Fibroblast of skin of left quadriceps (primary cell): Measurements from ENCODE around the gene UQCC5.

Experiments
- DNase-seq, 2 experiments: peaks; one replicate each; pipeline ENCODE4 v3.0.0-alpha.2; 2013; ENCODE audit warnings: low read depth in 2 of 2

The UQCC5 gene

GRCh38 chr3:52534281-52535183 lies 1.9 kb upstream of the UQCC5 start:
- DNase-seq = no peak

DNA sequence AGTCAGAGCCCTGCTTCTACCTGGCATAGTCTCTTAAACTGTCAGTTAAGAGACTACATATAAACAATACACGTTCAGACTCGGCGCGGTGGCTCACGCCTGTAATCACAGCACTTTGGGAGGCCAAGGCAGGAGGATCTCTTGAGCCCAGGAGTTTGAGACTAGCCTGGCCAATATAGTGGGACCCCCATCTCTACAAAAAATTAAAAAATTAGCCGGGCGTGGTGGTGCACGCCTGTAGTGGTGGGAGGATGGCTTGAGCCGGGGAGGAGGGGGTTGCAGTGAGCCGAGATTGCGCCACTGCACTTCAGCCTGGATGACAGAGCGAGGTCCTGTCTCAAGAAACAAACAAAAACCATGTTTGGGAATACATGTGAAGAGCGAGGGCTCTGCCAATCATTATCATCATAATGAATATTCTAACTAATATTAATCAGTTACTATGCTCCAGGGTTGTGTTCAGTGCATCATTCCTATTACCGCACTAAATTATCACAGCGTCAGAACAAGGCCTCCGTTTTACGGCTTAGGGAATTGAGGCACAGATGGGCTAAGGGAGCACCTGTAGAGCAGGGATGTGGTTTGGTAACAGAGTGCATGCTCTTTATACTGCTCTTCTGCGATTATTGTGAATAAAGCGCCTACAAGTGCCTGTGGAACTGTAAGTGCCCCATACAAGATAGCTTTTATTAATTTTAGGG lies 844 bp upstream of the UQCC5 start:
- no peak for DNase-seq

DNA sequence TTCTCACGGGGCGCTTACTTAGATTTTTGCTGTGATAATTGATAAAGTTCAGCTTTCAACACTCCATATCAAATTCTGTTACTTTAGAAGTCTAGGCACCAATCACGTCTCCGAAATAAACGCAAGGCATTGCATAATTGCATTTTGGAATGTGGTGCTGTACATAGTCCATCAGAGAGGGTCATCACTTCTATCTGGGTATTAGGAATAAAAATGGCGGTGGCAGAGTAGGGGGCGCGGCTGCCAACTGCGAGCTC lies 365 bp upstream of the UQCC5 start:
- no peak for DNase-seq

DNA sequence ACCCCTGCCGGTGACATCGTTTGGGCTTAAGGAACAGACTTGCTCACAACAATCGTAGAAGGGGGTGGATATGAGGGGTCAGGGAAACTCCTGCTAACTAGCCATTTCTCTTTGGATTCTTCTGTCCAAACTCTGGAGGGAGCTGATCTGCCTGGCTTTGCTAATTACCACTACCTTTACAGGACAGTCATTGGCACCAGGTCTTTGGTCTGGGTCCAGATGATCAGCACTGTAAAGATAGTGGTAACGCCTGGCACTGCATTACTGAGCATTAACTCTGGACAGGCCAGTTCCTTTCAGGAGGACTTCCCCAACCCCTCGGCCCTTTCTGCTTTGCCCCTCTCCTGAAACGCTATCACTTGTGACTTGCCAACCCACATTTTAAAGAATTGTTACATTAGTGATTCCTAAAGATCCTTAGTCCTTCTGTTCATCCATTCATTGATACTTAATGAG lies 788 bp downstream of the UQCC5 start:
- DNase-seq = no peak

DNA sequence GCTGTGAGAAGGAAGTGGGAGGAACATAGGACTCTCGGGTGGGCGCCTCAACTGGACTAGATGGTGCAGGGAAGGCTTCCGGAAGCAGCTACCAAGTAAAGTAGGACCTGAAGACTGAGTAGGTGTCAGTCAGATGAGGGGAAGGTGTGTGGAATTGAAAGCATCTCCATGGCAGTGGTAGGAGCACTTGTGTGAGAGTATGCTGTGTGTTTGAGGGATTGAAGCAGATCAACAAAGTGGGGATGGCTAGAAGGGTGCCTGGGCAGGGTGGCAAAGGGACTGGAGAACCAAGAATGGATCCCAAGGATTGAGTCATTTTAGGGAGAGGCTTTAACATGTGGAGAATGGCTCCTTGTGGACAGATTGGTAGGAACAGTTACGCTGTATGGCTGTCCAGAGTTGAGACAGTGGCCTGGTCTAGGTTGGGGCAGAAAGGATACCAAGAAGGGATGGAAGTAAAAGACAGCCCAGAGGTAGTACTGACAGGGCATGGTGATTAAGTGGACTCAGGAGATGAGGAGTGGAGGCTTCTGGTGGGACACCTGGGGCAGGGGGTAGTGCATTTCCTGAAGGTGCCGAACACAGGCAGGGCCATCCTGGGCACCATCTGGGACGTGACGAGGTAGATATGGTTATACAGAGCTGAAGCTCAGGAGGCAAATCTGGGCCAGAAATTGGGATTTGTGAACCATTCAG lies 1.5 kb downstream of the UQCC5 start:
- no peak for DNase-seq

GRCh38 chr3:52539010-52539653 lies 2.7 kb downstream of the UQCC5 start:
- DNase-seq = no peak

- DNase-seq = no peak
Observed at GRCh38 chr3:52541050-52541449, 4.6 kb downstream of the UQCC5 start.

- DNase-seq = no peak
Observed at GRCh38 chr3:52544937-52545336, 8.5 kb downstream of the UQCC5 start.

- no peak for DNase-seq
Observed at GRCh38 chr3:52546111-52546901, 9.9 kb downstream of the UQCC5 start.

GRCh38 chr3:52547143-52547542 lies 10.7 kb downstream of the UQCC5 start:
- DNase-seq = no peak

DNA sequence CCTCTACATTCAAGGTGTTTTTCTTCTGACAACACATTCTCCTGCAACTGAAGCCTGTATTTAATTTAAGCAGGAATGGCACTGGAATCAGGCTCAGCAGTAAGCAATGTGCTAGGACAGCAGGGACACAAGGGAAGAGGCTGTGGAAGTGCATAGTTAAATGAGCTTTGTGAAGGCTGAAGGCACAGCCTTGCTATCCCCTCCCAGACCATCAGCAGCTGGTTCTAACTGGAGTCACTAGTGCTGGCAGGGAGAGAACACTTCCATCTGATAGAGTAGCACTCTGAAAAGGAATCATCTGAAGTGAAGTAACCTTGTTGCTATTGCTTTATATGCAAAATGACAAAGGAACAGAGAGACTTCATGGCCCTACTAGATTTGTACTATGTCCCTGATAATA lies 14.7 kb downstream of the UQCC5 start:
- DNase-seq = no peak

- DNase-seq = no peak
Observed at GRCh38 chr3:52552089-52552488, 15.7 kb downstream of the UQCC5 start.

- no peak for DNase-seq
Observed at GRCh38 chr3:52554026-52554755, 17.8 kb downstream of the UQCC5 start.

DNA sequence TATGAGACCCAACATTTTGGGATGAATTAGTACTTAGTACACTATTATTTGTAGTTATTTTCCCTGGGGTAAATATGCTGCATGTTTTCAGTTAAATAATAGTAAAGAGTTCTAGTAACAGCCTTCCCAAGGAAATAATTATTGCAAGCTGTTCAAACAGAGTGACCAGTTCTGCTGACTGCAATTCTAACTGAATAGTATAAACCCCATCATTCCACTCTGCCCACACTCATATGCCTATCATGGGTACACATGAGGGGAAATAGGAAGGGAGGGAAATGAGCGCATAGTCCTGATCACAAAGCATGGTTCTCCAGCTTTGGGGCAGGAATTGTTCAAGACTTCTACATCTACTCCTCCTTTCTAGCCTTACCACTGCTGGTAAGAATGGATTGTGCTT lies 18.7 kb downstream of the UQCC5 start:
- DNase-seq = no peak

GRCh38 chr3:52557011-52557960 lies 20.9 kb downstream of the UQCC5 start:
- no peak for DNase-seq

DNA sequence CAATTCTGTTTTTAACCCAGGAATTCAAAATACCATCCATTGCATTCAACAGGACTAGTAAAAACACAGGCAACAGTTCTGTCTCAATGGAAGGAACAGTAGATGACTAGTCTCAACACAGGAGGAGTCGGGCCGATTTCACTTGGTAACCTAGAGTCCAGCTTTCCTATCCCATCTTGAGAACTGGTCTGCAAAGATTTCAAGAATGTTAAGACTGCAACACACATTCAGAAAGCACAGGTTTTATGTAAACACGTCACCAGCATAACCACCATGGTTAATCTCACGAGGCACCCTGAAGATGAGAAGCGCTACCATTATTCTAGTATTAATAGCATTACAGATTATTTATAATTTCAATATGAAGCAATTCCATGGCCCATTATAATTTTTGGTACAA lies 22.0 kb downstream of the UQCC5 start:
- DNase-seq = no peak

- no peak for DNase-seq
Observed at GRCh38 chr3:52561028-52561747, 24.8 kb downstream of the UQCC5 start.

DNA sequence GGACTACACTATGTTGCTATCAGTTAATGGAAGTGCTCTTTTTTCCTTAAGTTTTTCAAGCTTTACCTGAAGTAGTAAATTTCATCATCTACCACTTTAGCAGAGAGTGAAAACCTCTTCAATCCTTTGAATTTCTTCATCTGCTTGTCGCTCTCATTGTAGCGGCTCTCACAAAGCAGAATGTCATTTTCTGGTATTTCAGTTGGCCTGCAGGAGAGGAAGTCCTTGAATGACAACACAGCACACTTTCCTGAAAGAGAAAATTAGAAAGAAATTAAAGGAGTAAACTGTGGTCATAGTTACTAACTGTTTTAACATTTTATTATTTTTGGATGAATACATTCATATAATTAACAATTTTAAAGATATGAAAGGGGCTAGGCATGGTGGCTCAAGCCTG lies 27.6 kb downstream of the UQCC5 start:
- no peak for DNase-seq

DNA sequence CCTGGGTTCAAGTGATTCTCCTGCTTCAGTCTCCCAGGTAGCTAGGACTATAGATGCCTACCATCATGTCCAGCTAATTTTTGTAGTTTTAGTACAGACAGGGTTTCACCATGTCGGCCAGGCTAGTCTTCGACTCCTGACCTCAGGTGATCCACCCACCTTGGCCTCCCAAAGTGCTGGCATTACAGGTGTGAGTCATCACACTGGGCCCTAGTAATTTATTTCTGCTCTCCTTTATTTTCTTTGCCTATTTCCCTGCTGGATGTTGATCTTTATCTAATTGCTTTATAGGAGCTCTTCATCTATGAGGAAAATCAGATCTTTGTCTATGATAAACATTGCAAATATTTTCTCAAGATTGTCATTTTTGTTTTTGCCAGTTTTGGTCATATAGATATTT lies 31.7 kb downstream of the UQCC5 start:
- no peak for DNase-seq
